C1 segment of cervical spinal cord (tissue), 14 donors: Measurements from ENCODE around the gene MEAK7.

Experiments
- DNase-seq, 14 donors: peaks; one replicate each; lab custom pipeline; 2025; lab: John Stamatoyannopoulos, UW

Gene MEAK7

DNA sequence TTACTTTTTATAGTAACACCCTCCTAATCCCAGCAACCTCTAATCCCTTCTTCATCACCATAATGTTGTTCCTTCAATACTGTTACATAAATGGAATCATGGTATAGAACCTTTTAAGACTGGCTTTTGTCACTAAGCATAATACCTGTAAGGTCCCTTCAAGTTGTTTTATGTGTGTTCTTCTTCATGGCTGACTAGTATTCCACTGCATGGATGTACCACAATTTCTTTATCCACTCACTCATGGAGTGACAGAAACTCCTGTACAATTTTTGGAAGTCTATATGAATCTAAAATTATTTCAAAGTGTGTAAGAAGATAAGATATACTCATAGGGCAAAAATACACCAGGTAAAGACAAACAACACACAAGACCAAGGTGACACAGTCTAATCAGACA, 36.8 kb downstream of the MEAK7 start:
- no peak for DNase-seq

DNA sequence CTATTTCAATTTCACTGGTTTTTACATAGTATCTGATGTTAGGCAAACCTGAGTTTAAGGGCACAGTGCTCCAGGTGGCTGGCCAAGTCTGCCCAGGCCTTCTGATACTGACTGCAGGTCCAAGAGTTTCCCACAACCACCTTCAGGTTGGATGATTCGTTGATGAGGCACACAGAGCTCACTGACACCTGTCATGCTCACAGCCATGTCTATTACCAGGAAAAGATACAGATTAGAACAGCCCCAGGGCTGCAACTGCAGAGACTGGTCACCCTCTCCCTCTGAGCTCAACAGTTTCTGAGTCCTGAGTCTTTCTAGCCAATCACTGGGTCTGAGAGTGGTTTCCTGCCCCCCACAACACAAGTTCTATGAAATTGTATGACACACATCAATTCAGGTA, 37.2 kb downstream of the MEAK7 start:
- DNase-seq = no peak

DNA sequence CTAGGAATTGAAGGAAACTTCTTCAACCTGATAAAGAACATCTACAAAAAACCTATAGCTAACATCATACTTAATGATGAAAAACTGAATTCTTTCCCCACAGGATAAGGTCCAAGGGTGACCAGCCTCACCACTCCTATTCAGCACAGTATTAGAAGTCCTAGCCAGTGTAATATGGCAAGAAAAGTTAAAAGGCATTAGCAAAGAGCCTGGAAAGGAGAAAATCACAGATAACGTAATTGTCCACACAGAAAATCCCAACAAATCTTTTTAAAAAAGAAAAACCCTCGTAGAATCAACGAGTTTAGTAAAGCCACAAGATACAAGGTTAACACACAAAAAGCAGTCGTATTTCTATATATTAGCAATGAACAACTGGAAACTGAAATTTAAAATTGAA, 37.8 kb downstream of the MEAK7 start:
- DNase-seq = no peak

DNA sequence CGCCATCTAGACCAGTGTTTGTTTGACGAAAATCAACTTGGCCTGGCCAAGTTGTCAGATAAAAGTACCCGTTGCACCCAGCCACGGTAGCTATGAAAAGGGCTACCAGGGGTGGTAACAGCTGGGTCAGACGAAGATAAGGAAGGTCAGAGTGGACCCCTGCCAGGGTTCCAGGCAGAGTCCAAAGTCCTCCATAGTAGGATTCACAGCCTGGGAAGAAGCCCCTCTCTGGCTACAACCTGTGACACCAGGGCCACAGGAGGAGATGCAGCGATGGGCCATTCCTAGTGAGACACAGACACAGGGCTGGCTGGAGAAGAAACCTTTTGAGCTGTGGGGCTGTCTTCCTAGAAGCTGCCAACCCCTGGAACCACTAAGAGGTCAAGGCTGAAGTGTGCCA, 39.3 kb downstream of the MEAK7 start:
- no peak for DNase-seq

DNA sequence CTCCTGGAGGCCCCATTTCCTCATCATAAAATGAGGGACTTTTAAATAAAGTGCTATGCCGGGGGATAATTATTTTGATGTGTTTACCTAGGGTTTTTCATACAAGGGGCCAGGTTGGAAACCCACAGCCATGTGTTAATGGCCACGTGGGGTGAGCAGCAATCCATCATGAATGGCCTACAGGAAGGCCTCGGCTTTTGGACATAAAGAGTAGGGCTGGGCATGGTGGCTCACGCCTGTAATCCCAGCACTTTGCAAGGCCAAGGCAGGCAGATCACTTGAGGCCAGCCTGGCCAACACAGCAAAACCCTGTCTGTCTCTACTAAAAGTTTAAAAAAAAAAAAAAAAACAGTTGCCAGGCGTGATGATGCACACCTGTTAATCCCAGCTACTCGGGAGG, 40.3 kb downstream of the MEAK7 start:
- DNase-seq = no peak

DNA sequence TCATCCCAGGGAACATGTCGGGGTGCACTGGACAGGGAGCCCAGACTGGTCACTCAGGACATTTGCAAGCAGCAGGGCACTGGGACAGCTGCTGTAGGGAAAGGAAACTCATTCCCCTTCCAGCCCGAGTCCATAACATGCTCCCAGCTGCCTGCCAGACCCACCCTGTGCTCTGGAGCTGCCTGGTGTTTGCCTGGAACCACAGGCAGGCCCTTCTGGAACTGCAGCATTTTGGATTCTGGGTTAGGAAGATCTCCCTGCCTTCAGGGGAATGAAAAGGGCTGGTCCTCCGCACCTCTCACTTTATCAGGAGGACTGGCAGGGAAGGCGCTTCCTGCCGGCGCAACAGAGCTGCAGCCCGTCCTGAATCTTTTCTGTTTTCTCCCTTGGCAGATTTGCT, 41.2 kb downstream of the MEAK7 start:
- DNase-seq = no peak

DNA sequence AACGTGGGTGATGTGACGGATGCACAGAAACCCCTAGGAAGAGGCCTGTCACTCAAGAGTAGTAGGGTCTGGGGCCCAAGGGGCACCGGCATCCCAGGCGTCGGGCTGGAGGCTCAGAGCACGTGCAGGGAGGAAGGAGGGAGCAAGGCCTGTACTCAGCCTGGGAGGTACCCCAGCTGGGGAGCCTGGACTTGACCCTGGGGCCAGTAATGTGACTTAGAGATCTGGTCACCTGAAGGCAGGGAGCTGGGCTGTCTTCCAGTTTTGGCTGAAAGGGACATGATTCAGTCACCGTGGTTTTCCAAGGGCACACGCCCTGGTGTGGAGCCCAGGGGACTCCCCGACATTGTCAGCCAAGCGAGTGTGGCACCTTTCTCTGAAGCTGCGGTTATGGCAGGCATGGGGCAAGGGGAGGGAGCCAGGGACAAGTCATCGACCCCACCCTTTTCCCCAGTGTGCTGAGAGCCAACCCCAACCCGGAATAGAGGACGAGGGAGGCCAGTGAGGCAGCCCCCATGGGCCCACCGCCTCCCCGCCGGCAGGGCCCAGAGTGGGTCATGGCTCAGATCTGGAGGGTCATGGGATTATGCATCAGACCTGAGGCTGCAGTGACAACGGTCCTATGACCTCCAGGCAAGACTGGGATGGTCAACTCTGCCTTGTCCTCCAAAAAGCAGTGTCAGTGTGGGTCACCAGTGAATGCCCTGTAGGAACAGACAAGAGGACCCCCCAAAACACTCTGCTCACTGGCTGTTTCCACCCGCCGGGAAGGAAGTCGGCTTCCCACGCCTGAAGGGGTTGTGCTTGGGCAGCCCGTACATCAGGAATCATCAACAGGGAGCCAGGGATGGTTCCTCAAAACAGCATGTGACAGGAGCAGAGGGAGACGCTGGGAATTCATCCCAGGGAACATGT, 41.9 kb downstream of the MEAK7 start:
- no peak for DNase-seq

DNA sequence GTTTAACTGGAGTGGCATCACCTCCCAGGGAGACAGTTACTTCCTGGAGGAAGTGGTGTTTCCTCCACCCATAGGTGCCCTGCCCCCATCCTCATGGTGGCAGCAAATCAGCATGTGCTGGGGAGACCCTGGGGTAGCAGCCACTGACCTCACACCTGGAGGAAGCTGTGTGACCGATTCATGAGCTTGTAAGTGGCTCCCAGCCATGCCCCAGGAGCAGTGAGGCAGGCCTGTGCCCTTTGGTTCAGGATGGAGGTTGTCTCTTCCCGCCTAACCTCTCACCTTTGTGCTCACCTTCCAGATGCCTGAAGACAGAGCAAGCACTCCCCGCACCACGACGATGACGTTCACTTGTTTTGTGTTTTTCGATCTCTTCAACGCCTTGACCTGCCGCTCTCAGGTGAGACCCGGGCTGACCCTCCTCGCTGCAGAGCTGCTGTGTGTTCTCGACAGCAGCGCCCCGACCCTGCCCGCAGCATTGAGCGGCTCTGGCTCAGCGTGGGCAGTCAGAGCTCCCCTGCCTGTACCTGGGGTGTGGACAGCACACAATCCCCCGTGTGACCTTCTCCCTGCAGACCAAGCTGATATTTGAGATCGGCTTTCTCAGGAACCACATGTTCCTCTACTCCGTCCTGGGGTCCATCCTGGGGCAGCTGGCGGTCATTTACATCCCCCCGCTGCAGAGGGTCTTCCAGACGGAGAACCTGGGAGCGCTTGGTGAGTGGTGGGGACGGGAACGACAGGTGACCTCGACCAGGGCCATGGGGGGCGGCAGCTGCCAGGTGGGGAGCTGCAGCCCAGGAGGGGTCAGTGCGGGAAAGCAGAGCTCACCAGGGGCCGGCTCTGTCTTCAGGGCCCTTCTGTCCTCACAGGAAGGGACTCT, 42.8 kb downstream of the MEAK7 start:
- DNase-seq = no peak

DNA sequence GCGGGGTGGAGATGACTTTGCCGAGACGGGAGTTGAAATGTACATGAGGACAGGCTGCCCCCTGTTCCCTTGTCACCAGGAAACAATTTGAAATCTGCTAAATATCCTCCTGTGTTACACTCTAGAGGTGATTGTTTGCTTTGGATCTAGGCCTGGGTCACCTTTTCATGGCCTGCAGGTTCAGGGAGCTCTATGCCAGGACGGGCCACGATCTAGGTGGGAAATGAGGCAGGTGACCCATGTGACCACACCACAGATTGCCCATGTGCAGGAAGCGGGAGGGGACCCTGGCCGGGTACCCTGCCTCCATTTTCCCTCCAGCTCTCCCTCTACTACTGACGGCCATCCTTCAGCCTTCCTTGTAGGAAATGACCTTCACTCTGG, 43.4 kb downstream of the MEAK7 start:
- no peak for DNase-seq

DNA sequence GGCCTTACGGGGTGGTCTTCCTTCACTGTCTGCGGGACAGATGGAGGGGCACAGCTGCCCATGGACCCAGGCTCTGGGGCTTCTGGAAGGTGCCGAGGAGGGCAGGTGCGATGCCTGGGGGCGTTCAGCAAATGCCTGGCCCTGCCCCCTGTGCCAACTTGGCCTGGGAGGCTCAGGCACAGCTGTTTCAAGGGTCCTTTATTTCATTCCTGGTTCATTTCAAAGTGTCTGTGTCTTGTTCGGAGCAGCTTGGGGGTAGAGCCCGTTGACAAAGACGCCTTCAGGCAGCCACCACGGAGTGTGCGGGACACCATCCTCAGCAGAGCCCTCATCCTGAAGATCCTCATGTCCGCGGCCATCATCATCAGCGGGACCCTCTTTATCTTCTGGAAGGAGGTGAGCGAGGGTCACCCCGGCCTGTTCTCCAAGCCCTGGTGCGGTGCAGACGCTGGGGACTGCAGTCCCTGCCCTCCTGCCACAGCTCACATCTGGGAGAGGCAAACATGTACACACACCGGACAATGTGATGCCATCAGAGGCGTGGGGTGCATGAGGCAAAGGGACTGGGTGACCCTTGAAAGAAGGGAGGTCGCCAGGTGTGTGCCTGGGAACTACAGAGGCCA, 43.9 kb downstream of the MEAK7 start:
- DNase-seq = no peak

DNA sequence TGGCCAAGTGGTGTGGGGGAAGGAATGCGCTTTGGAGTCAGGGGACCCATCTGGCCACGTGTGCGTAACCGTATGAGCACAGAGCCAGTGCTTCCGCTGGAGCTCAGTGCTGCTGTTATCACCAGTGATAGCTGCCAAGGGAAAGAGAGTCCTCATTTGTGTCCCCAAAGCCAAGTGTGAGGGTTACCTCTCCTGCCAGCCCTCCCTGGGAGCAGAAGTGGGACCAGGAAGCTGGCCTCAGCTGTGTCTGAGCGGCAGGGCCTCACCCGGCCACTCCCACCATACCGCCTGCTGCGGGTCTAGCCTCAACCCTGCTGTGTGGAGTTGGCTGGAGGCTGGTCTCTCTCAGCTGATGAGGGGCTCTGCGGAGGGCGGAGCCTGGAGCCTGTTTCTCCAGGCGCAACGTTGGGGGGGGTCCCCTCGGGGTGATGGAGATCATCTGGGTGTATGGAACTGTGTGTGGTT, 44.5 kb downstream of the MEAK7 start:
- DNase-seq = no peak

DNA sequence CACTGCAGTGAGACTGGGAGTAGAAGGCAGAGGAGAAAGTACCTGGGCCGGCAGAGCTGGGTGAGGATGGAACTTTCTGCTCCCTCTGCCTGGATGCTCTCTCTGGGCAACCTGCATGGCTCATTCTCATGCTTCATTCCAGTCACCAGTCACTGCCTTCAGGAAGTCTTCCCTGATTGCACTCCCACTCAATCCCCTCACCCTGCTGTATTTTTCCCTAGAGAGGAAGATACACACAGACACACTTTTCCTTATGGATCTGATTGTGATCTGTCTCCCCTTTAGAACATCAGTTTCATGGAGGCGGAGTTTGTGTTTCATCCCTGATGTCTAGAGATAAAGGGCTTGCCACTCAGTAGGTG, 44.9 kb downstream of the MEAK7 start:
- no peak for DNase-seq

DNA sequence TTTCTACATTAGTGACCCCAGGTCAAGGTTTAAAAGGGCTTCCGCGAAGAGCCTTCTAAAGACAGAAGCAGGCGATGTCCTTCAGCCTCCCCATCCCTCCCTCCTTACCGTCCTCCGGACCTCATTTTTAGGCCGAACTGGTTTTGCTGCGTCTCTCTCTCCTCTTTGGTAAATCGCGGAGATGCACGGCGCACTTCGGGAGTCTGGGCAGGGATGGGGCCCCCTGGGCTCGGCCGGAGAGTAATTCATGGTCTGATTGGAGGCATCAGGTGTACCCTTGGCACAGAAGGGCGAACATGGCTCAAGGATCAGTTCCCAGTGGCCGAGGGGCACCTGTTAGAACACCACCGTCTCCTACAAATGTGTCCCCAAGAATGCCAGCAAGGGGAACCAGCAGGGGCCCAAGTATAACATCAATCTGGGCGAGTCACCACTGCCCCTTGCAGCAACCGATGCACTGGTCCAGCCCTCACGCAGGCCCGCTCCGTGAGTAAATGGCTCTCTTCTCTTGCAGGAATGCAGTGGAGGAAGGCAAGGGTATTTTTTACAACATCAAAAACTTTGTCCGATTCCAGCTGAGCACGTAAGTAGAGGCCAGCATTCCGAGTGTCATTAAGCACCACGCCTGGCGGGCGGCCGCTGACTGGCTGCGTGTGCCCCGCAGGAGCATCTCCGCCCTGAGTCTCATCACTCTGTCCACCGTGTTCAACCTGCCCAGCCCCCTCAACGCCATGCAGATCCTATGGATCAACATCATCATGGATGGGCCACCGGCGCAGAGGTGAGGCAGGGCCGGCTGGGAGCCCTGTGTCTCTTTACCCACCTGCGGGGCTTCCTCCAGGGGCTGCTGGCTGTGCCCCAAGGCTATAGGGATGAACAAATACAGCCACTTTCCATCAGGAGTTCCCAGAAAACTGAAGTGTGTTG, 45.6 kb downstream of the MEAK7 start:
- DNase-seq = no peak

DNA sequence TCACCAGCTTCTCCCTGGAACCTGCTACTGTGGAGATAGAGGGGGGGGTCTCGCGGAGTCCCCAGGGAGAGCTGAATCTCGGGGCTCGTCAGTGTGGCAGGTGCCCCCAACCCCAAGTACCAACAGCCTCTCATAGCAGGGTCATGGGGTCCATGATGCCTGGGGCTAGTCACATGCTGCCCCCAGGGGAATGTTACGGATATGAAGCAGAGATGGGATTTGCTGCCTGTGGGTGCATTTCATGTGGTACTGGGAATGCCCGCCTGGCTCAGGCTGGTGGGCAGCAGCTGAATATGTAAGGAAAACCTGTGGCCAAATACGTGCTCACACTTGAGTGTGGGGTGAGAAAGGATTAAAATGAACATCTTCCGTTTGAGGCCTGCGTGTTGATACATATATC, 49.4 kb downstream of the MEAK7 start:
- DNase-seq = no peak
